ENCODE results near the gene ABCC6.
"Not testable (repeated sequence)": the region's sequence is repeated elsewhere in the genome, so short reads cannot be mapped to it uniquely, and the experiment has no call there.

DNA sequence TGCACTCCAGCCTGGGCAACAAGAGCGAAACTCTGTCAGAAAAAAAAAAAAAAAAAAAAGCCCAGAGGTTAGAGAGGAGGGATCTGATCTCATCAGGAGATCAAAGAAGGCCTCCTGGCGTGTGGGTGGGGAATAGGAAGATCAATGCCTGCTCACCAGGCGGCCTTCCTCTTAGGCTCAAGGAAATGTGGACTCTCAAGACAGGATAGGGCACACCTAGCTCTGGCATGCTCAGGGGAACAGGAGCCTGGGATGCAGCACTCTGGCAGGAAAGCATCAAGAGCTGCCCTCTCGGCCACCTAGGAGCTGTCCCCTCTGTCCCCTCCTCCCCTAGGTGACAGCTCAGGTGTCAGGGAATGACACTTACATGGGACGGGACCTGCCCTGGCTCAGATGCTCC, 22.9 kb downstream of the ABCC6 start:
- not testable (repeated sequence) for TF ChIP-seq GATA2 (IDR thresholded peaks at IDR 0.05; ENCODE audit: insufficient read depth, insufficient read length, low read depth, low read length); EZH2 (IDR thresholded peaks at IDR 0.05; ENCODE audit: borderline replicate concordance, low read depth, low read length, severe bottlenecking); POLR2AphosphoS5 (IDR thresholded peaks at IDR 0.05; ENCODE audit: insufficient read depth, low read depth, low read length); FOS (IDR thresholded peaks at IDR 0.05; ENCODE audit: borderline replicate concordance, insufficient read depth, low read length); MYC (IDR thresholded peaks at IDR 0.05; ENCODE audit: low read depth, low read length); POLR2A (IDR thresholded peaks at IDR 0.05; ENCODE audit: low read depth, low read length); JUN (IDR thresholded peaks at IDR 0.05; ENCODE audit: borderline replicate concordance, insufficient read depth, insufficient read length, low read depth)
- TF ChIP-seq, protein P1, sequence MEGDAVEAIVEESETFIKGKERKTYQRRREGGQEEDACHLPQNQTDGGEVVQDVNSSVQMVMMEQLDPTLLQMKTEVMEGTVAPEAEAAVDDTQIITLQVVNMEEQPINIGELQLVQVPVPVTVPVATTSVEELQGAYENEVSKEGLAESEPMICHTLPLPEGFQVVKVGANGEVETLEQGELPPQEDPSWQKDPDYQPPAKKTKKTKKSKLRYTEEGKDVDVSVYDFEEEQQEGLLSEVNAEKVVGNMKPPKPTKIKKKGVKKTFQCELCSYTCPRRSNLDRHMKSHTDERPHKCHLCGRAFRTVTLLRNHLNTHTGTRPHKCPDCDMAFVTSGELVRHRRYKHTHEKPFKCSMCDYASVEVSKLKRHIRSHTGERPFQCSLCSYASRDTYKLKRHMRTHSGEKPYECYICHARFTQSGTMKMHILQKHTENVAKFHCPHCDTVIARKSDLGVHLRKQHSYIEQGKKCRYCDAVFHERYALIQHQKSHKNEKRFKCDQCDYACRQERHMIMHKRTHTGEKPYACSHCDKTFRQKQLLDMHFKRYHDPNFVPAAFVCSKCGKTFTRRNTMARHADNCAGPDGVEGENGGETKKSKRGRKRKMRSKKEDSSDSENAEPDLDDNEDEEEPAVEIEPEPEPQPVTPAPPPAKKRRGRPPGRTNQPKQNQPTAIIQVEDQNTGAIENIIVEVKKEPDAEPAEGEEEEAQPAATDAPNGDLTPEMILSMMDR (IDR thresholded peaks at IDR 0.05; ENCODE audit: extremely low read depth in 1 of 2, insufficient read depth in 1 of 2, low read depth in 1 of 2, low read length in 2 of 2): not testable (repeated sequence)

Measured in endothelial cell of umbilical vein (primary cell).